Activated CD8-positive, alpha-beta memory T cell treated with anti-CD3 and anti-CD28 coated beads, Interleukin-2, amount 50 U/mL, for 48 hours (primary cell): ENCODE measurements around the gene SNRK.

Experiments
- DNase-seq: peaks from one replicate; pipeline ENCODE4 v3.0.0-alpha.2; 2020

Gene SNRK

GRCh38 chr3:43372007-43372740 lies 85.8 kb downstream of the SNRK start:
- DNase-seq: no peak

DNA sequence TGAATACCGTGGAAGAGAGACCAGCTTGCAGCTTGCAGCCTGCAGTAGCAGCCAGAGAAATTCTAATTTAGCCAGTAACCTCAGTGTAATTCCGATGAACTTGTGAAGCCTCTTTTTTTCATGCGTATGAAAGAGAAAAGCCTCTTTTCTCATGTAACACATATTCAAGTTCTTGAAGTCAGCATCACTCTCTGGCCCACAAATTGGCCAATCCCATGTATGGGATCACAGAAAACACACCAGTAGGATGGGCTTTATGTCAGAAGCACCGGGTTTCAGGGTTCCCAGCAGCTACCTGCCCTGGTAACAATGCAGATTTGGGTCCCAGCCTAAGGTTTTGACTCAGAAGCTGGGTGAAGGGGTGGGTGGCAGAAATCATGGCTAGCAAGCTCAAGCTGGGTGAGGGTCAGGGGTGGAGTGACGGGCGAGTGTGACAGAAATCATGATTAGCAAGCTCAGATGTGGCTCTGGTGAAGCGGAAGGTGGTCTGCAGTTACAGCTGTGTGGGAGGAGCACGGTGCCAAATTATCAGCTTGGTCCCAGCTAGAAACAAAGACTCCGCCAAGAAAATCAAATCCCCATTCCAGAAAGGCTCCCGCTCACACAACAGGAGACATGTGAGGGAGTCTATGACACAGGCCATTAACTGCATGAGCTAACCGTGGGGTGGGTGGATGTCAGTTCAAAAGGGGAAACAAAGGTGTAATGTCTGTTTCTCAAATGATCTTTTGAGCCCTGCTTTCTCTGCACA lies 86.6 kb downstream of the SNRK start:
- DNase-seq: no peak

- DNase-seq: no peak
These were observed 87.2 kb downstream of the SNRK start for GRCh38 chr3:43373560-43373928.

DNA sequence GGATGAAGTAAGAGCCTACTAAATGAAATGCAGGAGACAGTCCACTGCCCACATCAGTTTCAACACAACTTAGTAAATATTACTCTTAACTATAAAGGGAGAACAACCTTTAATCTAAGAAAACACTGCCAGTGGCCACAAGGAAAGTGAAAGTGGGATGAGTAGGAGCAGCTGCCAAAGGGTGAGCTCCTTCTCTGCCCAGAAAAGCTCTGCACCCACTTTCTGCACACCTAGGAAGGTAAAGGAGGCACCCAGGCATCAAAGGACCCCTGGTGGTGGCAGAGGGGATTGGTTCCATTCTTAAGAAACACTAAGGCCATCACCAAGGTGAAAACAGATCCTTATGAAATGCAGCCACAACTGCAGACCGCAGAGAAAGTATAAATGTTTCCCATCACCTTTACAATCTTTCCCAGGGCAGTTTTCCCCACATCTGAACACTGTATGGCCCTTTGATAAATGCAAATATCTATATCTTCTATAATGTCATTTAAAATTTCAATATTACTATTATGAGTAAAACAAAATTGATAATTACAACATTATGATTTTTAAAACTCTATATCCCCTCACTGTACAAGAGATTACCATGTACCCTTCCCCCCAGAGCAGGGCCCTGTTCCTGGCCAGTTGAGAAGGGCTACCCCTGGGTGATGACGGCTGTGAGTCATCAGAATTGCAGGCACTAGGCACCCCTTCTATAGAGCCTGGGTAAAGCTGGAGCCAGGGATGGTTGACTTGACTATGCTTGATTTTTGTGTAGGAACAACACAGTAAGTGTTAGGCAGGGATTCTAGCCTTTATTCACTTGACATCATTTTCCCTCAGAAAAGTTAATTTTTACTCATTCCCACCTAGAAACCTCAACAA lies 92.0 kb downstream of the SNRK start:
- DNase-seq: peak; percentile 72

GRCh38 chr3:43379343-43379742 lies 93.0 kb downstream of the SNRK start:
- DNase-seq: no peak

- DNase-seq: no peak
These were observed 101.8 kb downstream of the SNRK start for GRCh38 chr3:43388175-43388574.

GRCh38 chr3:43388915-43389314 lies 102.6 kb downstream of the SNRK start:
- no peak for DNase-seq

DNA sequence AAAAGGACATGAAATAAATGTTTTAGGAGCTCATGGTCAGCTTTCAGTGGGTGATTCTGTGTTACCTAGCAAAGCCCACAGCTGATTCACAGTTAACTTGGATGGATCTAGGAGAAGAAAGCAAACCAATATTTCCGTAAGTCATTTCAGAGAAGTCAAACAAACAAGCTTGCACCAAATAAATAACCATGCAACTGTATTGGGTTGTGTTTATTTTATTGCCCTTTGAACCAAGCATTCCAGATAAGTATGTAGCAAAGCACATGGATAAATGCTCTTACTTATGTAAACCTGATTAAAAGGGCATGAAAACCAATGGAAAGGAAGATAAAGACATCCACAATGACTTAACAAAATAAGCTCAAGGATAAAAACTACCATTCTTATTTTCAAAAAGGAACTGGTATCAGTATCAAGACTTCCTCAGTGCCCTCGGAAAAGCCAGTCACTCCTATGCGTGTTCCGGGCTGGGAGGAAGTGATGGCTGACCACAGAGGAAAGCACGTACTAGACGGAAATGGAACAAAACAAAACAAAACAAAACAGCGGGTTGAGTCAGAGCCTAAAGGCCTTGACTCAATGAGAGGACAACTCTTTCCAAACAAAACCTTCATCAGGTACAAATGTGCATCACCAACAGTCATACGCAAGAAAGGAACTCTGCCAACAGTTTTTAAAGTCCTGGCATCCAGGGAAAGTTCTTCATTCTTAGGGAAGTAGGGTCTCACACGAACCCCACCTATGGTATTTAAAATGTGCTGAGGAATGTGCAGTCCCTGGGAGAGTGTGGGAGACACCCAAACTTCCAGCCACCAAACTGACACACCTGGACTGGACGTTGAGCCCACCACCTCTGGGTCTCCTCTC lies 103.3 kb downstream of the SNRK start:
- peak; percentile 70 for DNase-seq

DNA sequence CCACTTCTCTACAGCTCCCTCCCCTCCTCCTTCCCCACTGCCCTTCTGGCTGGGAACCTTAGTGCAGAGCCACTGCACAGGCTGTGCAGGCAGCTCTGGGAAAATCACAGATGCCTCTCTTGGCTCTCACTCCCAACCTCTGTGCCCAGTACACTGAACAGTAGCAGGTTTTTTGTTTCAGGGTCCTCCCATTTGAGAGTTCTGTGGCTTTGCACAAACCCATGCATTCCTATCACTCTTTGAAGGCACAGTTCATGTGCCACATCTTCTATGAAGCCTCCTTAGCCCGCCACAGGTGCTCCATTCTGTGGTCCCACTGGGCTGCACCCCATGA lies 103.9 kb downstream of the SNRK start:
- no peak for DNase-seq

- no peak for DNase-seq
These were observed 105.3 kb downstream of the SNRK start for GRCh38 chr3:43391621-43392020.

DNA sequence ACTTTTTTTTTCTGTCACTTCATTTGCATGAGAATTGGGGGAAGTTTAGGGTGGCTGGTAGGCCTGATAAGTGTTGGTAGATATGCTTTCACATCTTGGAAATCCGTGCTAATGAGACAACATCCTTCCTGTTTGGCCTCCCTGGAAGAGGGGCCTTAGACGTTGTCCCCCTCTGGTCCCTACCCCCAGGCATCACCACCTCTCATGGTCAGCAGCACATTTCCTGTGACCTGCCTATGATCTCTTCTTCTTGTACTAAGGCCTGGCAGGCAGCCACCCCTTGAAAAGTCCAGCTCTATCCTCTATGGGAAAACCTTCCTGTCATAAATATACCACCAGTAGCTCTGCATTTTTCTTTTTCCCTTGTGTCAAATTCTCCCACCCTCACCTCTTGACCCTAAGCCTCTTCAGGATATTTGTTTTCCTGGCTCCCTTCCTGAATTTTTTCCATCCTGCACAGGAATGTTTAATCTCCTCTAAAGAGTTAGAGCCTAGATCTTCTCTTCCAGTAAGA lies 107.8 kb downstream of the SNRK start:
- DNase-seq: no peak

- no peak for DNase-seq
These were observed 112.7 kb downstream of the SNRK start for GRCh38 chr3:43399034-43399433.

DNA sequence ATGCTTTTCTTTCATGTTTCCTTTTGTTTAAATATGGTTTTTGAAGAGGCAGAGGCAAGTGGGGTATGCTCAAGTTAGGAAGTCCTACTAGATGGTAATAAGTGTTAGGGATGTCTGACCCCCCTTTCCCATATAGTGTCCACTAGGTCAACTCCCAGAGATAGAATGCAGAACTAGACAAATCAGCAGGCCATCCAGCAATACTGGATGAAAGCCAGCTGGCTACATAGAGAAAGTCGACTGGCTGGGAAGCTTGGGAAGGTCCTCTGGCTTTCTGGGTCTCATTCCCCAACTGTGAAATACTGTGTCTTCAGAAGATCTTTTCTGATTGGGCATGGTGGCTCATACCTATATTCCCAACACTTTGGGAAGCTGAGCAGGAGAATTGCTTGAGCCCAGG lies 113.8 kb downstream of the SNRK start:
- no peak for DNase-seq
